NOMO-1 treated with dmso at 0.1 percent for 144 hours (cell line): Measurements from ENCODE around the gene PFDN4.
"Not testable (repeated sequence)": the region's sequence is repeated elsewhere in the genome, so short reads cannot be mapped to it uniquely, and the experiment has no call there.

Experiments
- DNase-seq: peaks from one replicate; lab custom pipeline; 2025; ENCODE audit not compliant: unreplicated experiment; lab: John Stamatoyannopoulos, UW

The PFDN4 gene

GRCh38 chr20:54265791-54266190, 57.9 kb downstream of the PFDN4 start:
- DNase-seq = not testable (repeated sequence)

GRCh38 chr20:54266844-54267243, 59.0 kb downstream of the PFDN4 start:
- no peak for DNase-seq

- no peak for DNase-seq
Observed at GRCh38 chr20:54267483-54268003, 59.7 kb downstream of the PFDN4 start.

- DNase-seq = no peak
Observed at GRCh38 chr20:54268941-54269340, 61.1 kb downstream of the PFDN4 start.
